Stimulated activated CD8-positive, alpha-beta memory T cell treated with anti-CD3 and anti-CD28 coated beads, Interleukin-15, amount 100 ng/mL, for 48 hours (primary cell): Measurements from ENCODE around the gene CBX4.

Source experiments
- DNase-seq, 2 donors: peaks; one replicate each; pipeline ENCODE4 v3.0.0-alpha.2; 2020; ENCODE audit warnings: low read depth in 2 of 2

The CBX4 gene

DNA sequence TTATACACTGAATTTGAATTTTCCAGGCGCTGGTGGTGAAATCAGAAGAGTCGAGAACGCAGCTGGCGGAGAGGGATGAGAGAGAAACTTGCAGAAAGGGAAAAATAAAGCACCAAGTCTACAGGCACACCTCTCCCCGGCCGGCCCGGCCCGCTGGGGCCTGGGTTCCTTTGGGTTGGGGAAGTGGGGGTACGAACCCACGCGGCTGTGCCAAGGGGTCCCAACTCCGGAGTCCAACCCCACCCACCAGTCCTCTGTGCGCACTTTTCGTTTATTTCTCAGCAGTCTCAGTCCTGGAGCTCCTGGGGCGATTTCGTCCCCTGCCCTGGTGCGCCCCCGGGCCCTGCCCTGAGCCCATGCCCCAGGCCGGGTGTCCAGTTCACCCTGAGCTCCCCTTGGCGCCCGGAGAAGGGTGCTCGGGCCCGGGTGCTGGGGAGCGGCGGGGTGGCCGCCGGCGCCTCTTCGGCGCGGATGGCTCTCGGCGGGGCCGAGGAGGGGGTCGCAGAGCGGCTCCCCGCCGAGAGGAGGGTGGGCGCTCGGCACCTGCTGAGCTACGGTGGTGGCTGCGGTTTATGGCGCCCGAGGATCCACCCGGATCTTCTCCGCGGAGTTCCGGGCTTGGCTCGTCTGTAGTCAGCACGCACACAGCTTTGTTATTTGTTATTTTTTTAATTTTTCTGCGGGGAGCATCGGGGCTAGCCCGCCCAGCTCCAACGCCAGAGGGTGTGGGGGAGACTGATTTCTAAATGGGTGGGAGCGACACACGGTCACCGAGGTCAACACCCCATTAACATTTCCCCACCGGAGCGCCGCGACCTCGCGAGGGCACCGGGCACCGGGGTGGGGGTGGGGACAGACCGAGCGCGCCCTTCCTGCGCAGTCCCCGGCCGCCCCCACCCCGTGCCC lies 26.6 kb downstream of the CBX4 start:
- no peak for DNase-seq

DNA sequence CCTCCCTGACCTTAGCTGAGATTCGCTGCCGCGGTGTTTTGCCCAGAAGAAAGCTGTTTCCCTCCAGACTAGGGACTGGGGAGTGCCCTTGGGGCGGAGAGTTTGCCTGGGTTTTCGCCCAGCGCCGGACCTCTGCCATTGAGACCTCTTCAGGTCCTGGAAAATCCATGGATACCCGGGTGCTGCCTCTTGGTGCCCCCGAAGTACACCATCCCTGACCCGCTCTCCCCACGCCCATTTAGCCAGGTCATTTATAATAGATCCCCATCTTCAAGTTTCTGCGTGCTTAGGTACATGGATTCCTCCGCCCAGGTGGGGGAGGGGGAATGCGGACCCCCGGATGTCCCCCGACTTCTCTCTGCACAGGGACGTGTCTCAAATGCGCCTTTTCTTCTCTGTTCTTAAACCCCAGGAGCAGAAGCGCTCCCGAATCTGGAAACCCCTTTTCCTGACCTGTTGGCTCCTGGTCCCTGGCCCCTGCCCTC lies 27.3 kb downstream of the CBX4 start:
- DNase-seq = no peak

DNA sequence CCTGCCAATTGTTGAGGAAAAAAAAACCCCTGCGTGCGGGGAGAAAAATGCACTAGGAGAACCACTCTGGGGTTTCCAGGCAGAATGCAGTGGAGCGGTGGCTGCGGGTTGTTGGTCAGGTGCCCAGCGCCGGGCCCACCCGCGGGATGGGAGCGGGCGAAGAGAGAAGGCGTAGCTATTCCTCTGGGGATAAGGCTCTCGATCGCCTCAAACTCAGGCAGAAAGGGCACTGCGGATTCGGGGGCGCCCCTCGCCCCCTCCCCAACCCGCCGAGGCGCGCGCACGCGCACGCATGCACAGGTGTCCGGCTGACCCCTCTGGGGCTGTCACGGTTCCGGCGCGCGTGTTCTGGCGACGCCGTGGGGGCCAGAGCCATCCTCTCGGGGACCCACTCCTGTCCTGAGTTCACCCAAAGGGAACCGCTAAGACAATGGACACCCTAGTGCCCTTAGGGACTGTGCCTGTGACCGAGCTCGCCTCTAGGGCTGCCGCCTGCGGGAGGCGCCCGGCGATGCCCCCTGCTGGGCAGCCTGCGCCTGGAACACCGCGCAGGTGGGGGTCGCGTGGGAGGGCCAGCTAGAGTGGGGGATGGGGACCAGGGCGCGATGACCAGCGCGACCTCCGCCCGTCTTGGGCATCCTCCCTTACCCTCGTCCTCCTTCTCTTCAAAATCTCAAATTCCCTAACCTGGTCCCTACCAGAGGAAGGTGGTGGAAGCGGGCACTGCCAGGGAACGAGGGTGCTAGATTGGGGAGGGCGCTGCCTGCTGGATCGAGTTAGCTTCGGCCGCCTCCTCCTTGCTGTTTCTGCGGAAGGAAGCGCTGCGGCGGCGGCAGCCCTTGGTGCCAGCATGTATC lies 28.0 kb downstream of the CBX4 start:
- no peak for DNase-seq

DNA sequence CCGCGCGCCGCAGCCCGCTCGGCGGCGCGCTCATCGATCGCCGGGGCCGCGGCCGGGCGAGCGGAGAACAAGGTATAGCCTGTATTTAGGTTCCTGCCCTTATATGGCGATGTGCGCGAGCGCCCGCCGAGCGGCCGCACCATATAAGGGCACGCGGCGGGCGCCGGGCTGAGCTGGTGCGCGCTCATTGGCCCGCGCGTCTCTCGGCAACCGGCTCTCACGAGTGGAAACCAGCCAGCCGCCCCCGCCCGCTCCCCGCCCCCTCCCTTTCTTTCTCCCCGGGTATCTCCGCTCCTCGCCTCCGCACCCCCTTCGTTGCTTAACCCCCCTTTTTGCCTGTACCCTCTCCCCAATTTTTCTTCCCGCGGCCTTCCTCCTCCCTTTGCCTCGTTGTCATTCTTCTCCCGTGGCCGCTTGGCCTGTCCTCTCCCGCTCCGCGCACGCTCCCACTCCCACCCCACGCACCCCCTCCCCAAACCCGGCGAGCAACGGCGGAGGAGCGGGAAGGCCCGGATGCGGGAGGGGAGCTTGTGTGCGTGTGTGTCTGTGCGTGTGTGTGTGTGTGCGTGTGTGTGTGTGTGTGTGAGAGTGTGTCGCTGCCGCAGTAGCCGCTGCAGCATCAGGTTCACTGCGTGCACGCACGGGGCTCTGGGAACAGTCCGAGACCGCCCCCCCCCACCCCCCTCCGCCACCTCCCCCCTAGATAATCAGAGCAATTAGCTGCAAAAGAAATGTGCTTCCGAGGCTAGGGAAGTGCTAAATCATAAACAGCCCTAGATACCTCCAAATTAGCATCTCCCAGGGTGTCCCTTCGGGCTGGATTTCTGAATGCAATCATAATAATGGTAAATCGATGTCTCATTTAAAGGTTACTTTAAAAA lies 28.9 kb downstream of the CBX4 start:
- DNase-seq = peak; percentile 61 to 67

DNA sequence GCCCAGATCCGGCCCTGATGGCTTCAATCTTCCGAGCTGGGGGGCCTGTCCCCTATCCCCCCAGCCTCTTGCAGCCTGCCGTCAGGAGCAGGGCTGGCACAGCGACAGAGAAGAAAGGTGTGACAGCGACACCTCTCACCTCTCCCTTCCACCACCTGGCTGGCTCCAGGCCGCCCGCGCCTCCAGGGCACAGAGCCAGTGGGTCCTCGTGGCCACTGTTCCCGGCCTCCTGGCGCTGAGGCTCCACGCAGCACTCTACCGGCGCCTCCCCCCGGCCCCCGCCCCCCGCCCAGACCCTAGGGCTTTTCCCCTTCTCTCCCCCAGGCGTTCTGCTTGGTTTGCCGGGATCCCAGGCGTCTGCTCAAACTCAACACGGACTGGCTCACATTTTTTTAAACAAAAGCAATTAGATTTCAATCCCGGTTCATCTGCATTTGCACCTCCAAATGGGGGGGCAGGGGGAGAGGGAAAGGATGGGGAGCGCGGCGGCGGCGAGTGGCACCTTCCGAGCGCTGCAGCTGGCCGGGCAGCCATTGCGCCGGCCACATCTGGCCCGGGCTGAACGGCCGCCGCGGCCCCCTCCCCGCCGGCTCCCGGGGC lies 29.6 kb downstream of the CBX4 start:
- DNase-seq = no peak

DNA sequence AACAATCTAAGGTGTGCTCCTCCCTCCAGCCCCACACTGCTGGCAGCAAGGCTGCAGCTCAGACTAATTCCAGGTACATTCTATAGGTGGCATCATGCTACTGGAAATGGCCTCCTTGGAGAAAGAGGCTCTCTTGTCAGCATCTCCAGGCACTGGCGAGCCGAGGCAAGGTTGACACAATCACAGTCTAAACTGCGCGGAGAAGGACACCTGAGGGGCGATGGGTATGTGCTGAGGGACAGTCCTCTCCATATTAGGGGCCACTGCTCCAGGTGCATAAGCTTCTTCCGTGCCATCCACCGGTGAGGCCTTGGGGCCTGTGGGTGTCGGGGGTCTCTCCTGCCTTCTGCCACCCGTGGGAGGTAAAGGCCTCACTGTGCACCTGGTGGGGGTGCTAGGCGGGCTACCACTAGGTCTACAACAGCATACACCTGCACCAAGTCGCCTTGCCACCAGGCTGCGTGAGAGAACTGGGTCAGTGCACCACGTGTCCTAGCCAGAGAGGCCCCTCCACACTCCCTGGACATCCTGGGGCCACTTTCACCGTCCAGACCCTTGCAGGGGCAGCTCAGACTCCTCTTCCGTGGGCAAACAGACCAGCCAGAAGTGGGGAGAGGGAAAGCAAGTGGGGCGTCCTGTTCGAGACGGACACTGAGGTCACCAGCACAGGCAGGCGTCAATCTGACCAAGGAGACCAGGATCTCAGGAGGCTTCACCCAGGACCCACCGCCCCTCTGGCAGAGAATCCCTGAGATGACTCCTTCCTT lies 30.3 kb downstream of the CBX4 start:
- no peak for DNase-seq

DNA sequence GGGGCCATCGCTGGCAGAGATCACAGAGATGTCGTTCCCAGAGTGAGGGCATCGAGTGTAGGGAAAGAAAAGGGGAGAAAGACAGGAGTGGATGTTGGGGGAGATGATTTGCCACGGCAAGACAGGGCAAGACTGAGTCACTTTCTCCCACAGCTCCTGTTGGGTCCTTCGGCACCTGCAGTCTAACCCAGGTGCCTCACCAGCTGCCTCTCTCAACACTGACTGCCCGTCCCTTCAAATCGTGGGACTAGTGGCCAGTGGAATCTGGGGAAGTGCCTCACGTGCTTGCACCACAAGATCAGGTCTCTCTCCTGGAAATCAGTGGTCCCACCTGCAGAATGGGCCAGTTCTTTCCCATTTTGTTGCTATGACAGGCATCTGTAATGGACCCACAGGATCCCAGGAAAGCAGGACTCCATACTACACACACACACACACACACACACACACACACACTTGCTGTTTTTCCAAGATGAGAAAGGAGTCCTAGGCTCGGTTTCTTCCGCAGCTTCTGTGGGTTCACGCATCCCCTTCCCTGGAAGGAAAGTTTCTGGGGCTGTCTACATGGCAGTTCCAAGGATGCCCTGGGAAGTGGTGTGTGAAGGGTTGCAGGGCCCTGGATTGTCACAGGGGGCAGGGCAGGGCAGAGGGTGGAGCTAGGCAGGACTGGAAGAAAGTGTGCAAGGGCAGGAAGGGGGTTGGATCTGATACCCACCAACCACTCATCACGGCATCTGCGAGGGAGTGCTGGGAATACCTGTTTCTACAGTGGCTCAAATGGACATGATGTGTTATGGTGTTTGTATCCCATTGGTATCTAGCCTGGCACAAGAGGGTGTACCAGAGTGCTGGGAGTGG lies 32.1 kb downstream of the CBX4 start:
- DNase-seq = no peak

DNA sequence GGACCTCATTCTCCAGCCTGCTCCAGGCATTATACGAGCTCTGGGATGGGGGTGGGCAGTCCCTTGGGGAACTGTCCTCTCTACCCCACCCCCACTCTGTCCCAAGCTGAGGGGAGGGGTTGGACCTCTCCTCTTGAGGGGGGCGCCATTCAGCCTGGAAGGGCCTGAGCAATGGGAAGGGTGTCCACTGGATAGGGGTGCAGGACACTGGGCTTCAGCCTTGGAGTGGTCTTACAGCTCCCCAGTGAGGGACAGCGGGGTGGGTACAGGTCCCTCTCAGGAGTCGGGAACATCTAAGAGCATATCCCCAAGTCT lies 32.8 kb downstream of the CBX4 start:
- no peak for DNase-seq

DNA sequence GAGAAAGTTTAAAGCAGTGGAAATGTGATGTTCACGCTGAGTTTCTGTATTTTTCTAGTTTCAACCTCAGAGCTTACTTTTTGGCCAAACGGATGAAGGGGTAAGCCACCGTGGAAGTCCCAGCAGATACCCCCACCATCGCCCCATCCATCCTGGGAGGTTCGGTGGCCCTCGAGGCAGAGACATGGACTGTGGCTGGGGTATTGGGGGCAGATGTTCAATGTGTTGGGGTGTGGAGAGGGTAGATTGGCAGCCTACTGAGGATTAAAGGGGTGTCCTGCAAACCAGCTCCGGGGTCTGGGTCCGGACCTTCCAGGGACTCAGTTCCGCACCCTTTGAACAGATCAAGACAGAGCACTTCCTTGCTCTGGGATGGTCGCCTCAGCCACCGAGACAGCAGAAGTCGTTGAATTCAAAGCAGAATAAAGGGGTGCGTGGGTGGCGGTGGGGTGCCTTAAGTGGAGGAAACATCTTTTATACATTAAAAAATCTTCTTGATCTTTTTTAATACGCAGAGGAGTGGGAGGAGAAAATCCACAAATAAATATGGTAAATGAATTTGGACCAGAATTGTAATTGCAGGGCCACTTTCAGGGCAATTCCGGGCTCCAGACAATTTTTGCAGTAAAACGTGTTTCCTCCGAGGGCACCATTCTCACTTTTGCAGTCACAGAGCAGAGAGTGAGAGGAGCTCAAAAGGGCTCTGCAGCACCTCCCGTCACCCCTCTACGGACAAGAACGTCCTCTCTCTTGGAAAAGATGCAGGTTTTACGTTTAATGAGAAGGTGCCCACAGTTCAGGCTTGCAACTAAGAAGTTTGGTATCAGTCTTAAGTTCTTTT lies 34.2 kb downstream of the CBX4 start:
- DNase-seq = no peak

DNA sequence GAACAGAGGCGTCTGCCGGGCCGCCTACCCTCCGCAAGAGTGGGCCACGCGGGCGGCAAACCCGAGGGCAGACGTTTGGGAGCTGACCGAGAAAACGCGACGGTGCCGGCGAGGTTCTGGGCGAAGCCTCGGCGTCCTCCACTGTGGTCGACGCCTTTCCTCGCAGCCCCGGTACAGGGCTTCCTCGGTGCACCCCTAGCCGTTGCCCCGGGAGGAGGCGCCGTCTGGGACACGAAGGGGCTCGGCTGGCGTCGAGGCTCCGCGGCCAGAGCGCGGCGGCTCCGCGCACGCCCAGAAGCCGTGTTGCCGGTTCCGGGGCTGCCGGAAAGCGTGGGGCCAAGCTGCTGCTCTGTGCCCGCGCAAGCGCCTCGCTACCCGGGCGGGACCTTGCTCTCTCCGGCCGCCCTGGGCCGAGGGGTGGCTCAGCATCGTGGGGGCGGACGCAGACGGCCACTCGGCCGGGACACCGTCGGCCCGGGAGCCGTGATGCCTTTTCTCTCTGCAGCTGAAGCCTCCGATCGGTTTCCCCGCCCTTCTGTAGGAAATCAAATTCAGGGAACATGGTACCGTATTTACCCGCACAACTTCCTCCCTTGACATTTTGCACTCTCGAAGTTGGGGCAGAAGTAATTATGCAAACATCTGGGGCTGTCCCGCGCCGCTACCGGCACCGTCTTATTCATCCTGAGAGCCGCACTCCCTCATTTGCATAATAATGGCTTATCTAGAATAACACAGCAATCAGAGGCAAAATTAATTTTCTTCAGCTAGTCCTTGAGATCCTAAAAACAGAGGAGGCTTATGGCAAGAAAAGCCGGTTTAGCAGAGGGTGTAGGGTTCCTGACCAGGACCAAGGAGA lies 35.0 kb downstream of the CBX4 start:
- DNase-seq = peak; percentile 61 to 69

DNA sequence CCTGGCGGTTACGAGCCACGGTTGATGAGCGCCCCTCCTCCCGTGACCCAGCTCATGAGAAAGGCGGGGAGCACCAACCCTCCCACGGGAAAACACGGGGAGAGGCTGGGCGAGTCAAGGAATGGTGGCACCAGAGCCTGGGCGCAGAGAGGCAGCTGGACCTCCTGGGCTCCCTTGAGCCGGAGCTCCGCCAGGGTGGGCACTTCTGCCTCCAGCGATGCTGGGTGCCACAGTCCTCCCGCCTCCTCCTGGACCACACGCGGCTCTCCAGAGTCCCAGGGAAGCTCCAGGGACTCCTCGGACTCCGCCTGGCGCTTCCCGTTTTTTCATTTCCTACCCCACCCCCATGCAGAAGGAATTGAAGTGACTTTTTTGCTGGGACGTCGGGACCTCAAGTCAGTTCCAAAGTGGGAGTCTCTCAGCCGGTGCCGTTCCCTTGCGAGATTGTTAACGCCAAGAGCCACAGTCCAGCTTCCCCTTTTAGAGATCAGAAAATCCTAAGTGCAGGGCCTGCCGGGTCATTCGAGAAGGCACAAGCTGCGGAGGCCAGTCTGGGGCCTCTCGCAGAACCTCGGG lies 35.7 kb downstream of the CBX4 start:
- no peak for DNase-seq

DNA sequence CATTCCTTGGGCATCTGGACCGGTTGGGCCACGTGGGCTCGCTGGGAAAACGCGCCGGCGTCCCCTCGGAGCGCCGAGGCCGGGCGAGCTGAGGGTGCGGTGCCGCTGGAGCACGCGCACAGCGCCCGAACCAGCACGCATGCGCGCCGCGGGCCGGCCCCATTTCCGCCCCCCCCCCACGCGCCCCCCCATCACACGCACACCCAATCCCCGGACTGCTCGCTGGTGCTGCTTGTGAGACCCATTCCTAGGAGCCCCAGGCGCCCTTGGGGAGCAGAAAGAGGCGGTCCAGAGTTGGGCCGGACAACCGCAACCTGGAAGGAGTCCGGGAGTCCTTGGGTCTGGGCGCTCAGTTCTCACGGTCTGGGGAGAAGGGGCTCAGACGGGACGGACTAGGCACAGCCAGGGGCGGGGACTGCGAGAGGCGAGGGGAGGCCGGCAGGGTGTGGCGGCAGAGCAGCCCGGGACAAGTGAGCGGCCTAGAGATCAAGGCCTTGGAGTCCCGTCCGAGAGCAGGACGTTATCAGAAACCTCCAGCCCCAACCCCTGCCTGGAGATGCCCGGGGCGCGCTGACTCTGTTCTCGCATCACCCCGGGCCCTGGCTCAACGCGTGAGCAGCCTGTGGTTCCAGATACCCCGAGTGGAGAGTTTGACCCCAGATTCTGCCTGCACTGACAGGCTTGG lies 36.4 kb downstream of the CBX4 start:
- no peak for DNase-seq

DNA sequence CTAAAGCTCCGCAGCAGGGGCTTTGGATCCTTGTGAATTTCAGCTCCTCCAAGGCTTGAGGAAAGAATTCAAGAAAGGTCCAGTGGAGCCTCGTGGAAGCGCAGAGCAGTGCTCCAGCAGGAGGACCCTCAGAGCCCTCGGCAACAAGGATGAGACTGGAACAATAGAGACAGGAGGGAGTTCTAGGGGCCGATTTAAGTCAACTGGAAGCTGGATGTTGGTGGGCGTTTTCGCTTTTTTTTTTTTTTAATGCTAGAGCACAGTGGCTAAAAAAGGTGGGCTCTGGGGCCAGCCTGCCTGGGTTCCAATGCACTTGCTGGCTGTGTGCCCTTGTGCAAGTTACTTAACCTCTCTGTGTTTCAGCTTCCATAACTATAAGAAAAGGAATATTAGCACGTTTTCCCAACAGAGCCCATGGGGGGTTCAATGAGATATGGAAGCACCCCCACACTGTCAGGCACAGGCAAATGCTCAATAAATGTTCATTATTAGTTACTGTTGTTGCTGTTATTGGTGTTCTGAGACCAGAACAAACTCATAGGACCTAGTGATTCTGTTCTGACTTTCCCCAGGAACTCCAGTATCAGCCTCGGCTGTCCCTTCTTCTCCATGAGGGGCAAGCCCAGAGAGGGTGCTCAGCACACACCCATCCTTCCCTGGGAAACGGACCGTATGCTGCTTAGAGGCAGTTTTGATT lies 37.1 kb downstream of the CBX4 start:
- DNase-seq = no peak

DNA sequence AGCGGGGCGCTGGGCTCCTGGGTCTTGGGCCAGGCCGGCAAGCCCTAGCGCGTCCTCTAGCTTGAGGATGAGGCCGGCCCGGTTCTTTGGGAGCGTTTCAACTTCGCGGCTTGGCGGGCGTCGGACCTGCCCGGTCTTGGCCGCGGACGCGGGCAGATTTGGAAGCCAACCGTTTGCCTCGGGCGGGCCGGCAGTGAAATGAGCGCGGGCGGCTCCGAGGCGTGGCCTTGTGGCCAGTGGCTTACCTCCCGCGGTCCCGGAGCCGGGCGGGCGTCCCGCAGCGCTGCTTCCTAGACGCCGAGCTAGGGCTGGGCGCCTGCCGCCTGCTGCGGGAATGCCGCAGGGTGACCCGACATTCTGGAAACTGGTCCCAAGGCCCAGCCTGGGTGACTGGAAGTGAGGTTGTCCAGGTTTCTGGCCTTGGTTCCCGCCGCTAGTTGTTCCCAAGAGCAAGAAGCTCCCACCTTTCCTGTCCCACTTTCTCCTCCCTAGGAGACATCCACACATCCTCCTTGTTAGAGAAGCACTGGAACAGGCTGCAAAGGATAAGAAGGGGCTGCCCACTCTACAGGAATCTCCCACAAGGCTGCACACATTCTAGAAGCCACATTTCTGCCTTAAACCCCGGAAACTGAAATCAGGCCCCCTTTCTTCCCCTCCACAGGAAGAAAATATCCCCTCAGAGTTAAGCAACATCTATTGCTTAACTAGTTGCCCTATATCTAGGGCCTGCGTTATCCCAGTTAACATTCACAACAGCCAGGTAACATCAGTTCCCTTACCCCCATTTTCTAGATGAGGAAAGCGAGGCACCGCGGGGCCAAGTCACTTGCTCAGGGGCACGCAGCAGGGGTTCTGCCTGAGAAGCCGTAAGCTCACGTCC lies 37.8 kb downstream of the CBX4 start:
- no peak for DNase-seq
